Effector memory CD4-positive, alpha-beta T cell (primary cell): Measurements from ENCODE around the gene ACD.
"Not testable (repeated sequence)": the region's sequence is repeated elsewhere in the genome, so short reads cannot be mapped to it uniquely, and the experiment has no call there.

Experiments
- DNase-seq, 3 donors: peaks; one replicate each; pipeline ENCODE4 v3.0.0-alpha.2; 2020
- H3K27ac ChIP-seq: 2 replicates; pipeline ENCODE4 v1.7.0; 2013; ENCODE audit warnings: mild to moderate bottlenecking, low read length, moderate library complexity; ENCODE audit not compliant: insufficient read depth, poor library complexity, severe bottlenecking
- H3K27me3 ChIP-seq: replicated peaks from 2 replicates; pipeline ENCODE4 v1.7.0; 2013; ENCODE audit warnings: mild to moderate bottlenecking, low read length; ENCODE audit not compliant: insufficient read depth, control insufficient read depth, poor library complexity, severe bottlenecking
- H3K36me3 ChIP-seq: 2 replicates; pipeline ENCODE4 v1.7.0; 2013; ENCODE audit warnings: mild to moderate bottlenecking, low read length, moderate library complexity; ENCODE audit not compliant: control insufficient read depth, insufficient read depth
- H3K4me1 ChIP-seq: 2 replicates; pipeline ENCODE4 v1.7.0; 2013; ENCODE audit warnings: low read length, mild to moderate bottlenecking; ENCODE audit not compliant: control insufficient read depth, insufficient read depth, poor library complexity, severe bottlenecking
- H3K4me3 ChIP-seq: 2 replicates; pipeline ENCODE4 v1.7.0; 2013; ENCODE audit warnings: low read length, low read depth, mild to moderate bottlenecking; ENCODE audit not compliant: insufficient read depth, poor library complexity, severe bottlenecking
- H3K9me3 ChIP-seq: 2 replicates; pipeline ENCODE4 v1.7.0; 2013; ENCODE audit warnings: mild to moderate bottlenecking, low read length, moderate library complexity; ENCODE audit not compliant: control insufficient read depth

ACD gene

DNA sequence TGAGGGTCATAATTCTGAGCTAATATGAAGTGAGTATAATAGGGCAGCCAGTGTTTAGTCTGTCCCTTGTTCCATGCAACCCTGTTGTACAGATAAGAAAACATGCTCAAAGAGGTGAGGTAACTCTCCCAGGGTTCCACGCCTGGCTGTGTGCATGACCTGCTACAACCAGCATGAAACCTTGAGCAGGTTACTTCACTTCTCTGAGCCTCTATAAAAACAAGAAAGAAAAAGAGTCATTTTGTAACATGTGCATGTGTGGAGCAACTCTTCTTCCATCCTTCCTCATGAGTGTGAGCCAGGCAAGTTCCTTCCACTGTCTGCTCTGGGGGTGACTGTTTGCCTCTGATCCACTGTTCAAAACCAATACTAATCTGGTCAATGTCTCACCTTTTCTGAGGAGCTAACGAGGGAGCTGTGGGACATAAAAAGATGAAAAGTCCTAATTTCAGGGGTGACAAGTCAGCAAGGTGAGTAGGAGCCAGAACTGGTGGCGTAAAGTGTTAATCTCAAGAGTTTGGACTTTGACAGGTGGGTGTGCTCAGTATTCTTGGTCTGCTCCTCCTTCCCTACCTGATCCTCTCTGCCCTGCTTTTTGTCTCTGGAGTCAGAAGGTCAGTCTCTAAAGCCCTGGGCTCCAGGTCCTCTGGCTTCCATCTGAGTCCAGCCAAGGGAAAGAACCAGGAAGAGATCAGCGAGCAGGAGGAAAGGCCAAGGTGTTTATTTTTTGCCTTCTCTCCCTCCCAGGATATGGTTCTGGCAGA lies 37.5 kb upstream of the ACD start:
- no peaks in the 10 kb centered on the region for H3K36me3 ChIP-seq
- H3K27me3 ChIP-seq: no peaks in the 10 kb centered on the region
- no peak overlapping the region for H3K4me3 ChIP-seq
- no peak overlapping the region for H3K27ac ChIP-seq
- H3K4me1 ChIP-seq: no peaks in the 10 kb centered on the region
- H3K9me3 ChIP-seq: no peaks in the 10 kb centered on the region
- DNase-seq: no peak

DNA sequence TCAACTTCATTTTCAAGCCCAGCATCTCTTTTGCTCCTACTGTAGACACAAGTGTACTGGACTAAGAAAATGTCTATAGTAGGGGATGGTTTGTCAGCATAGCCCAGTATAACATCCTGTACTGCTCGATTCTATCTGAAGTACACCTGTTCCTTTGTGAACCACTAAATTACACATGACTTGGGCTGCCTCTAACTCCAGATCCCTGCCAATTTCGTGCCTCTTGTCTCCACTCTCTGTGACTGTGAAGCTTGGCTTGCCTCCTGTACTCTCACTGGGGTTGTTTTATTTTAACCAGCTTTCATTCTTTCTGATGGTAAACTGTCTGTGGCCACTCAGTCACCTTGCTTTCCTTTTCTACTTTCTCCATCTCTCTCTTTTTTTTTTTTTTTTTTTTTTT lies 34.6 kb upstream of the ACD start:
- Histone ChIP-seq H3K27me3 (no peaks in the 10 kb centered on the region), H3K36me3 (no peaks in the 10 kb centered on the region), H3K4me3 (no peak overlapping the region), H3K27ac (no peak overlapping the region), H3K9me3 (no peaks in the 10 kb centered on the region), H3K4me1 (no peaks in the 10 kb centered on the region)
- DNase-seq: no peak

- not testable (repeated sequence) for DNase-seq, H3K36me3 ChIP-seq, H3K9me3 ChIP-seq, H3K4me3 ChIP-seq, H3K4me1 ChIP-seq, H3K27ac ChIP-seq, H3K27me3 ChIP-seq
Measured at GRCh38 chr16:67693517-67694285, 33.6 kb upstream of the ACD start.

DNA sequence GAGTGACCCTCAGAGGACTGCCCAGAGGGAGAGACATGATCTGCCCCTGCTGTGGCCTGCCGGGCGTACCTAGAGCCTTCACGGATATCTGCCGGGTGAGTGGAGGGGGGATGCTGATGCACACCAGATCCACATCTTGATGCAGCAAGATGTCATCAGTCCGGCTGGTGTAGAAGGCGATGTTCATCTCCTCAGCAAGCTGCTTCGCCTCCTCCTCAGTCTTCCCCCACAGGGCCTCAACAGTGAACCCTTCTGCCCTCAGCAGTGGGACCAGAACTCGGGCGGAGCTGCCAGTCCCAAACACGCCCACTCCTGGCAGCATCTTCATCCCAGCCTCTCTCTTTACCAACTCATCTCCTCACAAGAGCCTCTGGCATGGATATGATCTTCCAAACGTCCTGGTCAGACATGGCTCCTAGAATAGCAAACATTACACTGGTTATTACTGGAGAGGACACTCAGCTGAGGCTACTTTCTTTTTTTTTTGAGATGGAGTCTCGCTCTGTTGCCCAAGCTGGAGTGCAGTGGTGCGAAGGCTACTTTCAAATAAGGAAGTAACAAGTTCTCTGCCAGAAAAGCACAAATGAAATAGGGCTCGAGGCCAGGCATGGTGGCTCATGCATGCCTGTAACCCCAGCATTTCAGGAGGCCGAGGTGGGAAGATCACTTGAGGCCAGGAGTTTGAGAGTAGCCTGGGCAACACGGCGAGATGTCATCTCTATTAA lies 25.5 kb upstream of the ACD start:
- Histone ChIP-seq H3K9me3 (no peaks in the 10 kb centered on the region), H3K27me3 (no peaks in the 10 kb centered on the region), H3K36me3 (no peaks in the 10 kb centered on the region), H3K4me1 (peaks cover 10% of the 10 kb centered on the region), H3K27ac (peak overlapping the region; percentile 28), H3K4me3 (no peak overlapping the region)
- no peak for DNase-seq

GRCh38 chr16:67683767-67684166 lies 23.7 kb upstream of the ACD start:
- no peak for DNase-seq
- no peak overlapping the region for H3K27ac ChIP-seq
- no peak overlapping the region for H3K4me3 ChIP-seq
- H3K9me3 ChIP-seq: no peaks in the 10 kb centered on the region
- no peaks in the 10 kb centered on the region for H3K36me3 ChIP-seq
- H3K4me1 ChIP-seq: peaks cover 10% of the 10 kb centered on the region
- H3K27me3 ChIP-seq: no peaks in the 10 kb centered on the region

DNA sequence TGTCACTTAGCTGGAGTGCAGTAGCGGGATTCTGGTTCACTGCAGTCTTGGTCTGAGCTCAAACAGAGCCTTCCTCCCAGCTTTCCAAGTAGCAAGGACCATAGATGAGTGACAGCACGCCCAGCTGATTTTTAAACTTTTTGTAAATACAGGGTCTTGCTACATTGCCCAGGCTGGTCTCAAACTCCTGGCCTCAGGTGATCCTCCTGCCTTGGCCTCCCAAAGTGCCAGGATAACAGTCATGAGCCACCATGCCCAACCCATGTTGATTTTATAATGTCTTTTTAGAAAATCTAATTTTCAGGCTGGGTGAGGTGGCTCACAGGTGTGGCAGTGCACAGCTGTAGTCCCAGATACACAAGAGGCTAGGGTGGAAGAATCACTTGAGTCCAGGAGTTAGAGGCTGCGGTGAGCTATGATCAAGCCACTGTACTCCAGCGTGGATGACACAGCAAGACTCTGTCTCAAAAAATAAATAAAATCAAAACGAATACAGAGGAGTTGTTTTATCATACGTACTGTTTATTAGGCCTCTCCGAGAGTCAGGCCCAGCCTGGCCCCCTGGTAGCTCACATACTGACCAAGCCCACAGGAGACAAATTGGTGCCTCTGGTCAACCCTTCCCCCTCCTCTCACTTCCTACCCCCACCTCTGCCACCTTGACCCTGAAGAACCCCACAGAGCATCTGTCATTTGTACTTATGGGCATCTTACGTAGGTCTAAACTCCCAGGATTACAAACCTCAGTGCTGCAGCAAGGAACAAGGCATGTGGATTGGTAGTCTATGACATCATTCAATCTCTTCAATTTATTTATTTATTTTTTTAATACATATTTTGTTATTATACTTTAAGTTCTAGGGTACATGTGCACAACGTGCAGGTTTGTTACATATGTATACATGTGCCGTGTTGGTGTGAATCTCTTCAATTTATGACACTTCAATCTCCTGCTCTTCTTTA lies 20.2 kb upstream of the ACD start:
- Histone ChIP-seq H3K36me3 (no peaks in the 10 kb centered on the region), H3K4me3 (no peak overlapping the region)

DNA sequence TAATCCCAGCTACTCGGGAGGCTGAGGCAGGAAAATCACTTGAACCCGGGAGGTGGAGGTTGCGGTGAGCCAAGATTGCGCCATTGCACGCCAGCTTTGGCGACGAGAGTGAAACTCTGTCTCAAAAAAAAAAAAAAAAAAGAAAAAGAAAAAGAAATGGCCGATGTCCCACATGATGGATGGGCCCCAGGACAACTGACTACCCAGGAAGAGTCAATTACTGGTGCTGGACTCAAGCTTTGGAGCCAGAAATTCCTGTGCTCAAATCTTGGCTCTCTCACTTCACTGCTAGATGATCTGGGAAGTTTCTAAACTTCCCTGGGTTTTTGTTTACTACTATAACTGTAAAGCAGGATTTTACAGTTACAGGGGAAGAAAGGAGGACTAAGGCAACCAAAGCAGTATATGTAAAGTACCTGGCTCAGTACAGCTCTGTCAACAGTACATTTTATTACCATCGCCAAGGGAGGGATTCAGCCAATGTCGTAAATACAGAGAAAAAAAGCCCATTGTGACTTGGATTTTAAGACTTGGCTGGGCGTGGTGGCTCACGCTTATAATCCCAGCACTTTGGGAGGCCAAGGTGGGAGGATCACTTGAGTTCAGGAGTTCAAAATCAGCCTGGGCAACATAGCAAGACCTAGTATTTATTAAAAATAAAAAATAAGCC lies 18.4 kb upstream of the ACD start:
- no peak for DNase-seq
- Histone ChIP-seq H3K4me1 (no peaks in the 10 kb centered on the region), H3K9me3 (no peaks in the 10 kb centered on the region), H3K27ac (no peak overlapping the region), H3K4me3 (no peak overlapping the region), H3K36me3 (no peaks in the 10 kb centered on the region), H3K27me3 (no peaks in the 10 kb centered on the region)

More for the DNA sequence above, 20.2 kb upstream of the ACD start:
- Histone ChIP-seq H3K9me3 (no peaks in the 10 kb centered on the region), H3K27ac (no peak overlapping the region), H3K4me1 (peaks cover 3% of the 10 kb centered on the region), H3K27me3 (no peaks in the 10 kb centered on the region)
- no peak for DNase-seq

- DNase-seq: no peak
- no peaks in the 10 kb centered on the region for H3K4me1 ChIP-seq
- H3K4me3 ChIP-seq: no peak overlapping the region
- H3K9me3 ChIP-seq: no peaks in the 10 kb centered on the region
- no peaks in the 10 kb centered on the region for H3K27me3 ChIP-seq
- H3K27ac ChIP-seq: no peak overlapping the region
- no peaks in the 10 kb centered on the region for H3K36me3 ChIP-seq
Measured at GRCh38 chr16:67677712-67678111, 17.7 kb upstream of the ACD start.

GRCh38 chr16:67676939-67677338 lies 16.9 kb upstream of the ACD start:
- H3K9me3 ChIP-seq: no peaks in the 10 kb centered on the region
- H3K36me3 ChIP-seq: no peaks in the 10 kb centered on the region
- H3K4me1 ChIP-seq: no peaks in the 10 kb centered on the region
- H3K27me3 ChIP-seq: no peaks in the 10 kb centered on the region
- H3K27ac ChIP-seq: no peak overlapping the region
- no peak for DNase-seq
- no peak overlapping the region for H3K4me3 ChIP-seq
